HEK293 (cell line): ENCODE data around the gene RFESD.

Experiments
- CTCF ChIA-PET: fragments of 350-600 bp; formaldehyde crosslinking; extraction: SDS; loops from one replicate; lab custom pipeline; 2021; ENCODE audit warnings: antibody characterized with exemption; lab: Yijun Ruan, JAX
- POLR2A ChIA-PET: fragments of 300-600 bp; formaldehyde crosslinking; extraction: SDS; loops from one replicate; lab custom pipeline; 2020; ENCODE audit warnings: antibody characterized with exemption, inconsistent platforms; lab: Yijun Ruan, JAX
- H3K27ac ChIP-seq: fragments of 200-500 bp; sonication (Bioruptor generic); 2 replicates; pipeline ENCODE4 v1.5.1; 2014; ENCODE audit warnings: low read depth, low read length, control low read depth, inconsistent platforms; ENCODE audit errors: extremely low read depth
- H3K36me3 ChIP-seq, 2 experiments: fragments of 200-500 bp in 1 of 2; sonication (Bioruptor generic) in 1 of 2; 1 replicate in 1 of 2; 2 replicates in 1 of 2; pipeline ENCODE4 v1.5.1; 2014 to 2017; ENCODE audit warnings: inconsistent platforms in 2 of 2, low read length in 2 of 2; ENCODE audit not compliant: control insufficient read depth in 2 of 2, insufficient read depth in 1 of 2
- H3K4me1 ChIP-seq: fragments of 200-500 bp; sonication (Bioruptor generic); 2 replicates; pipeline ENCODE4 v1.5.1; 2014; ENCODE audit warnings: mild to moderate bottlenecking, low read length, inconsistent platforms; ENCODE audit not compliant: control insufficient read depth, insufficient read depth
- H3K4me3 ChIP-seq: 2 replicates; pipeline ENCODE4 v1.5.1; 2011; ENCODE audit warnings: low read depth, mild to moderate bottlenecking, control low read depth, low read length, moderate library complexity
- H3K9me3 ChIP-seq: fragments of 200-500 bp; sonication (Bioruptor generic); 2 replicates; pipeline ENCODE4 v1.5.1; 2014; ENCODE audit warnings: low read depth, low read length, inconsistent platforms; ENCODE audit not compliant: control insufficient read depth, insufficient read depth
- BCL11A ChIP-seq: fragments of 450-650 bp; formaldehyde crosslinking; IDR thresholded peaks from 2 replicates; pipeline ENCODE4 v1.5.1; 2016; ENCODE audit warnings: low read depth, missing biosample characterization, missing genetic modification characterization
- GLI4 ChIP-seq: fragments of 450-650 bp; formaldehyde crosslinking; IDR thresholded peaks from 2 replicates; pipeline ENCODE4 v1.5.1; 2016; ENCODE audit warnings: missing biosample characterization, missing genetic modification characterization
- HOXA7 ChIP-seq: sonication (generic); formaldehyde crosslinking; IDR thresholded peaks from 2 replicates; pipeline ENCODE4 v1.8.1; 2022; ENCODE audit warnings: missing genetic modification reagents, borderline replicate concordance
- KLF10 ChIP-seq: fragments of 450-650 bp; IDR thresholded peaks from 2 replicates; pipeline ENCODE4 v1.5.1; 2018; ENCODE audit warnings: missing biosample characterization, mild to moderate bottlenecking, missing genetic modification characterization
- KLF8 ChIP-seq: fragments of 450-650 bp; formaldehyde crosslinking; IDR thresholded peaks from 2 replicates; pipeline ENCODE4 v1.5.1; 2016; ENCODE audit warnings: missing biosample characterization, missing genetic modification characterization
- MYNN ChIP-seq: fragments of 450-650 bp; formaldehyde crosslinking; IDR thresholded peaks from 2 replicates; pipeline ENCODE4 v1.5.1; 2016; ENCODE audit warnings: missing biosample characterization, missing genetic modification characterization, borderline replicate concordance
- PRDM10 ChIP-seq: fragments of 450-650 bp; formaldehyde crosslinking; IDR thresholded peaks from 2 replicates; pipeline ENCODE4 v1.5.1; 2016; ENCODE audit warnings: missing biosample characterization, missing genetic modification characterization
- PRDM4 ChIP-seq: fragments of 450-650 bp; formaldehyde crosslinking; IDR thresholded peaks from 2 replicates; pipeline ENCODE4 v1.5.1; 2017; ENCODE audit warnings: missing biosample characterization, missing genetic modification characterization
- SCRT1 ChIP-seq: fragments of 450-650 bp; formaldehyde crosslinking; IDR thresholded peaks from 2 replicates; pipeline ENCODE4 v1.5.1; 2016; ENCODE audit warnings: missing biosample characterization, missing genetic modification characterization, borderline replicate concordance
- SP2 ChIP-seq: fragments of 450-650 bp; formaldehyde crosslinking; IDR thresholded peaks from 2 replicates; pipeline ENCODE4 v1.5.1; 2016; ENCODE audit warnings: missing biosample characterization, missing genetic modification characterization
- ZBTB20 ChIP-seq: fragments of 450-650 bp; formaldehyde crosslinking; IDR thresholded peaks from 2 replicates; pipeline ENCODE4 v1.5.1; 2016; ENCODE audit warnings: missing biosample characterization, missing genetic modification characterization
- ZBTB7A ChIP-seq: fragments of 450-650 bp; formaldehyde crosslinking; IDR thresholded peaks from 2 replicates; pipeline ENCODE4 v1.5.1; 2016; ENCODE audit warnings: low read depth, missing biosample characterization, missing genetic modification characterization
- ZNF175 ChIP-seq: fragments of 450-650 bp; formaldehyde crosslinking; IDR thresholded peaks from 2 replicates; pipeline ENCODE4 v1.5.1; 2016; ENCODE audit warnings: missing biosample characterization, missing genetic modification characterization
- ZNF221 ChIP-seq: fragments of 450-650 bp; formaldehyde crosslinking; IDR thresholded peaks from 2 replicates; pipeline ENCODE4 v1.5.1; 2017; ENCODE audit warnings: missing biosample characterization, missing genetic modification characterization, borderline replicate concordance
- ZNF23 ChIP-seq: fragments of 450-650 bp; formaldehyde crosslinking; IDR thresholded peaks from 2 replicates; pipeline ENCODE4 v1.5.1; 2016; ENCODE audit warnings: missing biosample characterization, missing genetic modification characterization, borderline replicate concordance
- ZNF266 ChIP-seq: fragments of 450-650 bp; formaldehyde crosslinking; IDR thresholded peaks from 2 replicates; pipeline ENCODE4 v1.5.1; 2016; ENCODE audit warnings: missing biosample characterization, missing genetic modification characterization, low read depth
- ZNF311 ChIP-seq: fragments of 450-650 bp; formaldehyde crosslinking; IDR thresholded peaks from 2 replicates; pipeline ENCODE4 v1.5.1; 2017; ENCODE audit warnings: missing biosample characterization, missing genetic modification characterization, borderline replicate concordance
- ZNF37A ChIP-seq: fragments of 450-650 bp; IDR thresholded peaks from 2 replicates; pipeline ENCODE4 v1.5.1; 2018; ENCODE audit warnings: missing biosample characterization, missing genetic modification characterization
- ZNF426 ChIP-seq: fragments of 450-650 bp; formaldehyde crosslinking; IDR thresholded peaks from 2 replicates; pipeline ENCODE4 v1.5.1; 2017; ENCODE audit warnings: missing biosample characterization, missing genetic modification characterization, mild to moderate bottlenecking, inconsistent platforms, moderate library complexity
- ZNF473 ChIP-seq: fragments of 450-650 bp; formaldehyde crosslinking; IDR thresholded peaks from 2 replicates; pipeline ENCODE4 v1.5.1; 2017; ENCODE audit warnings: missing biosample characterization, missing genetic modification characterization
- ZNF596 ChIP-seq: fragments of 450-650 bp; IDR thresholded peaks from 2 replicates; pipeline ENCODE4 v1.5.0; 2018; ENCODE audit warnings: missing biosample characterization, mild to moderate bottlenecking, missing genetic modification characterization, moderate library complexity
- ZNF624 ChIP-seq: fragments of 450-650 bp; formaldehyde crosslinking; IDR thresholded peaks from 2 replicates; pipeline ENCODE4 v1.5.1; 2017; ENCODE audit warnings: missing biosample characterization, missing genetic modification characterization
- ZNF654 ChIP-seq: fragments of 450-650 bp; formaldehyde crosslinking; IDR thresholded peaks from 2 replicates; pipeline ENCODE4 v1.5.1; 2016; ENCODE audit warnings: low read depth, missing biosample characterization, missing genetic modification characterization
- ZNF664 ChIP-seq: fragments of 450-650 bp; formaldehyde crosslinking; IDR thresholded peaks from 2 replicates; pipeline ENCODE4 v1.5.1; 2016; ENCODE audit warnings: missing biosample characterization, missing genetic modification characterization
- ZNF768 ChIP-seq: fragments of 450-650 bp; formaldehyde crosslinking; IDR thresholded peaks from 2 replicates; pipeline ENCODE4 v1.5.1; 2018; ENCODE audit warnings: missing biosample characterization, mild to moderate bottlenecking, missing genetic modification characterization
- ZSCAN18 ChIP-seq: fragments of 450-650 bp; formaldehyde crosslinking; IDR thresholded peaks from 2 replicates; pipeline ENCODE4 v1.5.1; 2016; ENCODE audit warnings: missing biosample characterization, missing genetic modification characterization
- ZXDB ChIP-seq: fragments of 450-650 bp; formaldehyde crosslinking; IDR thresholded peaks from 2 replicates; pipeline ENCODE4 v1.5.1; 2016; ENCODE audit warnings: missing biosample characterization, missing genetic modification characterization

Gene RFESD

GRCh38 chr5:95667061-95667618 is 20.6 kb downstream of the RFESD start:
- Histone ChIP-seq H3K9me3 (no peaks in the 10 kb centered on the region), H3K36me3 (no peaks in the 10 kb centered on the region), H3K4me3 (no peak overlapping the region), H3K27ac (no peak overlapping the region), H3K4me1 (peaks cover 2% of the 10 kb centered on the region; the same call in 1 of the 2 replicates)
- CTCF ChIA-PET, result interaction anchor here (0.5 to 4.7 kb wide), 4 partner anchors 19 to 180 kb away, joined by 3 to 25 read pairs (median 4); no protein-coding TSS in a partner anchor
- POLR2A ChIA-PET, result interaction anchor here (1.4 kb wide), 1 partner anchor 64 kb away, joined by 4 read pairs; the partner anchor contains the start of gene RHOBTB3
- no peak for TF ChIP-seq PRDM4 (tag by site-specific recombination)
- TF ChIP-seq ZXDB (tag by site-specific recombination), result no peak
- TF ChIP-seq KLF10 (tag by site-specific recombination), result no peak
- TF ChIP-seq HOXA7 (CRISPR knock-in tag), result no peak
- no peak for TF ChIP-seq ZNF768 (tag by site-specific recombination)
- TF ChIP-seq ZNF426 (tag by site-specific recombination), result no peak
- TF ChIP-seq KLF8, result no peak
- no peak for TF ChIP-seq SP2
- no peak for TF ChIP-seq BCL11A (tag by site-specific recombination)
- TF ChIP-seq SCRT1, result no peak
- TF ChIP-seq GLI4 (tag by site-specific recombination), result no peak
- TF ChIP-seq ZNF175 (tag by site-specific recombination), result no peak
- no peak for TF ChIP-seq ZNF596 (tag by site-specific recombination)
- TF ChIP-seq ZNF37A (tag by site-specific recombination), result no peak
- no peak for TF ChIP-seq ZNF266 (tag by site-specific recombination)
- no peak for TF ChIP-seq ZSCAN18 (tag by site-specific recombination)
- no peak for TF ChIP-seq ZBTB20
- no peak for TF ChIP-seq ZNF624
- no peak for TF ChIP-seq ZNF221
- no peak for TF ChIP-seq ZNF473 (tag by site-specific recombination)

- CTCF ChIA-PET, result interaction anchor here (0.7 to 4.7 kb wide), 2 partner anchors 18 to 114 kb away, joined by 3 to 25 read pairs; no protein-coding TSS in a partner anchor
- Histone ChIP-seq H3K9me3 (no peaks in the 10 kb centered on the region), H3K36me3 (no peaks in the 10 kb centered on the region), H3K4me1 (peaks cover 6% of the 10 kb centered on the region; the same call in 1 of the 2 replicates), H3K4me3 (no peak overlapping the region), H3K27ac (no peak overlapping the region)
- POLR2A ChIA-PET, result no interaction called here
- TF ChIP-seq ZNF664 (tag by site-specific recombination) (no peak), MYNN (tag by site-specific recombination) (no peak), SP2 (no peak), ZNF654 (tag by site-specific recombination) (no peak), ZNF23 (tag by site-specific recombination) (no peak), ZBTB7A (tag by site-specific recombination) (no peak), PRDM10 (tag by site-specific recombination) (peak; percentile 66), ZNF311 (no peak)
Observed at GRCh38 chr5:95667678-95668077, 21.1 kb downstream of the RFESD start.
